OCI-LY1 (cell line): Measurements from ENCODE around the gene SLCO4C1.

ENCODE experiments used
- H2AFZ ChIP-seq: fragments of 200-600 bp; sonication (generic), shearing (Covaris generic); 2 replicates; pipeline ENCODE4 v1.6.0; 2014; ENCODE audit warnings: antibody characterized with exemption, mild to moderate bottlenecking, low read length
- H3F3A ChIP-seq: fragments of 200-600 bp; sonication (generic), shearing (Covaris generic); 2 replicates; pipeline ENCODE4 v1.6.0; 2014; ENCODE audit warnings: mild to moderate bottlenecking, antibody characterized with exemption, low read length, moderate library complexity; ENCODE audit not compliant: insufficient read depth
- H3K27ac ChIP-seq: fragments of 200-600 bp; sonication (generic); 2 replicates; pipeline ENCODE4 v1.5.1; 2014; ENCODE audit warnings: low read length, mixed run types, mild to moderate bottlenecking, low read depth; ENCODE audit not compliant: poor library complexity, severe bottlenecking
- H3K27me3 ChIP-seq: fragments of 200-600 bp; sonication (generic); 2 replicates; pipeline ENCODE4 v1.6.0; 2014; ENCODE audit warnings: antibody characterized with exemption, mild to moderate bottlenecking, low read length, moderate library complexity; ENCODE audit not compliant: insufficient read depth
- H3K36me3 ChIP-seq: fragments of 200-600 bp; sonication (generic); 2 replicates; pipeline ENCODE4 v1.6.1; 2014; ENCODE audit warnings: mild to moderate bottlenecking, antibody characterized with exemption, low read length, moderate library complexity, mixed read lengths; ENCODE audit not compliant: insufficient read depth
- H3K4me1 ChIP-seq: fragments of 200-600 bp; sonication (generic); 2 replicates; pipeline ENCODE4 v1.5.1; 2014; ENCODE audit warnings: mild to moderate bottlenecking, low read length, moderate library complexity; ENCODE audit not compliant: insufficient read depth, severe bottlenecking
- H3K4me2 ChIP-seq: fragments of 200-600 bp; sonication (generic), shearing (Covaris generic); 2 replicates; pipeline ENCODE4 v1.6.1; 2014; ENCODE audit warnings: low read length
- H3K4me3 ChIP-seq: fragments of 200-600 bp; sonication (generic); 2 replicates; pipeline ENCODE4 v1.5.1; 2014; ENCODE audit warnings: low read length, low read depth, mild to moderate bottlenecking, mixed read lengths; ENCODE audit not compliant: poor library complexity, severe bottlenecking
- H3K79me2 ChIP-seq: fragments of 200-600 bp; shearing (Covaris generic); 2 replicates; pipeline ENCODE4 v1.6.1; 2016; ENCODE audit warnings: mixed run types, low read length, mixed read lengths; ENCODE audit not compliant: insufficient read depth
- H3K9ac ChIP-seq: fragments of 200-600 bp; sonication (generic), shearing (Covaris generic); 2 replicates; pipeline ENCODE4 v1.6.1; 2014; ENCODE audit warnings: mild to moderate bottlenecking, low read length, mixed read lengths
- H3K9me2 ChIP-seq: fragments of 200-600 bp; sonication (generic), shearing (Covaris generic); 2 replicates; pipeline ENCODE4 v1.6.1; 2014; ENCODE audit warnings: low read depth, mild to moderate bottlenecking, low read length, mixed read lengths
- H3K9me3 ChIP-seq: fragments of 200-600 bp; shearing (Covaris generic); 2 replicates; pipeline ENCODE4 v1.6.1; 2014; ENCODE audit warnings: low read length, mixed read lengths
- H4K20me1 ChIP-seq: fragments of 200-600 bp; sonication (generic), shearing (Covaris generic); 2 replicates; pipeline ENCODE4 v1.6.0; 2016; ENCODE audit warnings: mild to moderate bottlenecking, low read length; ENCODE audit not compliant: insufficient read depth
- EZH2 ChIP-seq: fragments of 200-600 bp; sonication (generic), shearing (Covaris generic); IDR thresholded peaks from 2 replicates; pipeline ENCODE4 v1.8.0; 2017; ENCODE audit warnings: borderline replicate concordance, mixed run types, mild to moderate bottlenecking, antibody characterized with exemption, low read length, moderate library complexity, mixed read lengths
- TF ChIP-seq, protein P1 (sequence below): fragments of 200-600 bp; sonication (generic), shearing (Covaris generic); IDR thresholded peaks from 2 replicates; pipeline ENCODE4 v1.5.1; 2017; ENCODE audit warnings: mild to moderate bottlenecking, antibody characterized with exemption, low read length, moderate library complexity, mixed read lengths

SLCO4C1 gene

DNA sequence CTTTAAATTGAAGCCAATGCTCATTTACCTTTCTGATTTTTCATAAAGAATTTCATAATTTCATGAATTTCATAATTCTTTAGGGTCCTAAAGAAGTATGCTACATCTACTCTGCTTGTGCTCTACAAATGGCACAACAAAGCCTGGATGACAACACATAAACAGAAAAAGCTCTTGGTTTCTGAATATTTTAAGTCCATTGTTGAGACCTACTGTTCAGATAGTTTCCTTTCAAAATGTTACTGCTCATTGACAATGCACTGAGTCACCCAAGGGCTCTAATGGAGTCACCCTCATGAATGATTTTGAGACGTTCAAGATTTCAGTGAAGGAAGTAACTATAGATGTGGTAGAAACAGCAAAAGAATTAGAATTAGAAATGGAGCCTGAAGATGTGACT is 74.1 kb downstream of the SLCO4C1 start:
- H3K27ac ChIP-seq: no peak overlapping the region
- TF ChIP-seq, protein P1, sequence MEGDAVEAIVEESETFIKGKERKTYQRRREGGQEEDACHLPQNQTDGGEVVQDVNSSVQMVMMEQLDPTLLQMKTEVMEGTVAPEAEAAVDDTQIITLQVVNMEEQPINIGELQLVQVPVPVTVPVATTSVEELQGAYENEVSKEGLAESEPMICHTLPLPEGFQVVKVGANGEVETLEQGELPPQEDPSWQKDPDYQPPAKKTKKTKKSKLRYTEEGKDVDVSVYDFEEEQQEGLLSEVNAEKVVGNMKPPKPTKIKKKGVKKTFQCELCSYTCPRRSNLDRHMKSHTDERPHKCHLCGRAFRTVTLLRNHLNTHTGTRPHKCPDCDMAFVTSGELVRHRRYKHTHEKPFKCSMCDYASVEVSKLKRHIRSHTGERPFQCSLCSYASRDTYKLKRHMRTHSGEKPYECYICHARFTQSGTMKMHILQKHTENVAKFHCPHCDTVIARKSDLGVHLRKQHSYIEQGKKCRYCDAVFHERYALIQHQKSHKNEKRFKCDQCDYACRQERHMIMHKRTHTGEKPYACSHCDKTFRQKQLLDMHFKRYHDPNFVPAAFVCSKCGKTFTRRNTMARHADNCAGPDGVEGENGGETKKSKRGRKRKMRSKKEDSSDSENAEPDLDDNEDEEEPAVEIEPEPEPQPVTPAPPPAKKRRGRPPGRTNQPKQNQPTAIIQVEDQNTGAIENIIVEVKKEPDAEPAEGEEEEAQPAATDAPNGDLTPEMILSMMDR: no peak
- no peak for TF ChIP-seq EZH2
- no peaks in the 10 kb centered on the region for H3K27me3 ChIP-seq
- H2AFZ ChIP-seq: no peak overlapping the region
- H3K4me1 ChIP-seq: no peaks in the 10 kb centered on the region
- H3K36me3 ChIP-seq: no peaks in the 10 kb centered on the region
- no peaks in the 10 kb centered on the region for H3K79me2 ChIP-seq
- no peaks in the 10 kb centered on the region for H3K9me2 ChIP-seq
- H3K9ac ChIP-seq: no peak overlapping the region
- H3K4me3 ChIP-seq: no peak overlapping the region
- H4K20me1 ChIP-seq: no peaks in the 10 kb centered on the region
- H3F3A ChIP-seq: no peaks in the 10 kb centered on the region
- no peak overlapping the region for H3K4me2 ChIP-seq
- H3K9me3 ChIP-seq: no peaks in the 10 kb centered on the region

DNA sequence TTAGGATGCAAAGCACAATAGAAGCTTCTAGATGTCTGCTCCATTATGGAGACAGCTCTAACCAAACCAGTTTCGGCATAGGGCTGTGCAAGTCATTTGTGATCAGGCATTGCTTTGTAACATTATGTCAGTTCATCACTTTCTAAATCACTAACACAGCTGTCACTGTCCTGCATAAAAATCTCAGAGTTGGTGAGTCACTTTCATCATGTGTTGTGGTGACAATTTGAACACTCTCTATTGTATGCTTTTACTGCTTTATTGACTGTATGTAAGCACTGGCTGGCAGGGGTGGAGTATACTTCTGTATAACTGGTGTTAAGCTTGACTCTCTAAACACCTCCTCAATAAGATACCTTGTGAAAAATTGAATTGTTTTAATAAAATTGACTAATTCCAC is 77.9 kb downstream of the SLCO4C1 start:
- TF ChIP-seq, protein P1: no peak
- TF ChIP-seq EZH2: no peak
- Histone ChIP-seq H3K9me2 (no peaks in the 10 kb centered on the region), H3K27me3 (no peaks in the 10 kb centered on the region), H3K9me3 (no peaks in the 10 kb centered on the region), H3F3A (no peaks in the 10 kb centered on the region), H3K27ac (no peak overlapping the region), H4K20me1 (no peaks in the 10 kb centered on the region), H3K79me2 (no peaks in the 10 kb centered on the region), H2AFZ (no peak overlapping the region), H3K4me1 (no peaks in the 10 kb centered on the region), H3K9ac (no peak overlapping the region), H3K4me2 (no peak overlapping the region), H3K4me3 (no peak overlapping the region), H3K36me3 (no peaks in the 10 kb centered on the region)

DNA sequence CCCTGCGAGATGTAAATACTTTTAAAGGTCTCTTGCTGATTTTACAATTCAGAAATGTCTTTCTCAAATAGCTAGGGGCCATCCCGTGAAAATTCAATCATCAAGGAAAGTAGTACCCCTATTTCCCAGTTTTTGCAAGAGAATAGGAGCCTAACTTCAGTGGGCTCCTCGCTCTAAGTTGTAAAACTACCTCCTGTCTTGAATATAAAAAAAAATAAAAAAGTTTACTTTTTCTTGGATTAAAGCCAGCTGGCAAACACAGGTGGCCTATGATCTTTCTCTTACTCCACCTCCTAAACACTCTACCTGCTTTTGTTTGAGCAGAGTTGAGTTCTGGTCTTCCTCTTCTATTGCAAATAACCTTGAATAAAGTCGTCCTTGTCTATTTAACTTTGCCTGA is 79.4 kb downstream of the SLCO4C1 start:
- Histone ChIP-seq H3K9me3 (no peaks in the 10 kb centered on the region), H3K79me2 (no peaks in the 10 kb centered on the region), H3F3A (no peaks in the 10 kb centered on the region), H3K9me2 (no peaks in the 10 kb centered on the region), H2AFZ (no peak overlapping the region), H3K9ac (no peak overlapping the region), H4K20me1 (no peaks in the 10 kb centered on the region), H3K4me1 (no peaks in the 10 kb centered on the region), H3K36me3 (no peaks in the 10 kb centered on the region), H3K27me3 (no peaks in the 10 kb centered on the region), H3K27ac (no peak overlapping the region), H3K4me3 (no peak overlapping the region), H3K4me2 (no peak overlapping the region)
- TF ChIP-seq, protein P1: no peak
- no peak for TF ChIP-seq EZH2
